ENCODE data around the gene PTPRK.

The PTPRK gene

DNA sequence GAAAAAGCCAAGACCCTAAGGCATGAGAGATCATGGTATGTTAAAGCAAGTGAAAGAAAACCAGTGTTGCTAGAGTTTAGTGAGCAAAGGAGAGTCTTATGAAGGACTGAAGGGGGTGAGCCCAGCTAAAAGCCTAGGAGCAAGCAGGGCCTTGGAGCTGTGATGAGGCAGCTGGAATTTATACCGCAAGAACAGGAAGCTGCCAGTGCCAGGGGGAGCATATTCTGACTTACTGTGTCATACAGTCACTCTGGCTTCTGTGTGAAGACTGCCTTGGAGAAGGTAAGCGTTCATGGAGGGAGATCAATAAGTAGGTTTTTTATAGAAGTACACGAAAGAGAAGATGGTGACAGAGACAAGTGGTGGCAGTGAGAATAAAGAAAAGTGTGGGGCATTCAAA lies 310.6 kb downstream of the PTPRK start:
- Histone ChIP-seq H2BK12ac (ENCODE audit: low read length in 2 of 2) (no peak overlapping the region), H2BK15ac (ENCODE audit: low read depth, poor library complexity, severe bottlenecking) (no peak overlapping the region), H3K9me3 (ENCODE audit: control insufficient read depth, low read length) (no peaks in the 10 kb centered on the region), H2BK120ac (ENCODE audit: low read depth, low read length) (no peak overlapping the region), H2BK5ac (ENCODE audit: low read depth, low read length, poor library complexity, severe bottlenecking) (no peak overlapping the region), H4K8ac (ENCODE audit: low read length) (no peak overlapping the region), H3K27me3 (ENCODE audit: control insufficient read depth in 1 of 2, insufficient read depth in 1 of 2, low read length in 2 of 2) (no peaks in the 10 kb centered on the region), H2AFZ (ENCODE audit: low read depth, low read length) (no peak overlapping the region), H3K23ac (ENCODE audit: low read length in 2 of 2) (no peak overlapping the region), H3K4me1 (ENCODE audit: control insufficient read depth, insufficient read depth, low read depth, low read length) (peaks cover 1% of the 10 kb centered on the region), H2AK5ac (ENCODE audit: low read length, severe bottlenecking) (no peak overlapping the region), H3K4me3 (ENCODE audit: insufficient read depth in 1 of 2, low read depth in 1 of 2, low read length in 2 of 2) (no peak overlapping the region), H3K36me3 (ENCODE audit: control insufficient read depth in 1 of 2, insufficient read depth in 2 of 2, low read depth in 1 of 2, low read length in 2 of 2) (no peaks in the 10 kb centered on the region), H3K4me2 (ENCODE audit: low read length, poor library complexity, severe bottlenecking) (peak overlapping the region; percentile 25), H3K18ac (ENCODE audit: low read depth in 1 of 2, low read length in 2 of 2) (no peak overlapping the region), H4K91ac (ENCODE audit: low read length) (no peak overlapping the region), H3K9ac (ENCODE audit: low read length) (no peak overlapping the region), H3K27ac (ENCODE audit: low read length, poor library complexity, severe bottlenecking) (peak overlapping the region; percentile 67), H3K79me1 (replicated peaks; ENCODE audit: low read length, poor library complexity, severe bottlenecking) (peaks cover 10% of the 10 kb centered on the region), H3K14ac (ENCODE audit: low read length in 2 of 2) (no peak overlapping the region), H3K4ac (ENCODE audit: low read depth in 1 of 2, low read length in 2 of 2) (no peak overlapping the region)
- WGBS, result 73% methylated on average over 3 of the region's 3 CpGs
- DNase-seq, result peak; percentile 62

DNA sequence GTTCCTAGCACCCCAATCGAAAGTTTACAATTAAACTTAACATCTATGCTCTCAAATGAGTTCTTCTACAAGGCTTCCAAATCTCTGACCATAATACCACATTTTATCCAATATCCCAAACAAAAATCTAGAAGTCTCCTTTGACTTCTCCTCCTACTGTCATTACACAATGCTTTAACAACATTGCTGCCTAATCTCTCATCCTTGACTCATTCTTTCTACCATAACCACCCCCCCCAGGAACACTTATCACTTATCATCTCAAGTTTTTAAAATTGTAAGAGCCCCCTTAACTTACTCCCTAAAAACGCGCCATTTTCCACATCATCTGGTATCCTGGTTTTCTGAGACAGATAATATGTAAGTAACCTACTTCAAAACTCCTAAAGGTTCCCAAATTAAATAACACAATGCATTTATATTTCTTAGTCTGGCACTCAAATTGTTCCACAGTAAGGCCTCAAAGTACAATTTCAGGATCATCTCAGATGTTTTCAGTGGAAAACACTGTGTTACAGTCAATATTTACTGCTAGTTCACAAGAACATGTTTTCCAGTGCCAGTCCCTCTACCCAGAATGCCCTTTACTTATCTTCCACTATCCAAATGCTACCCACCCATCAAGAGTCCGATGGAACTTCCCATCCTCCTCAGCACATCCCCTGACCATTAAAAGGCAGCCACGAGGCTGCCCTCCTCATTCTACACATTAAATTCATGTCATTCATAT lies 311.4 kb downstream of the PTPRK start:
- H4K91ac ChIP-seq (ENCODE audit: low read length), result no peak overlapping the region
- no peak overlapping the region for H3K18ac ChIP-seq (ENCODE audit: low read depth in 1 of 2, low read length in 2 of 2)
- no peak overlapping the region for H3K4ac ChIP-seq (ENCODE audit: low read depth in 1 of 2, low read length in 2 of 2)
- no peak overlapping the region for H3K4me3 ChIP-seq (ENCODE audit: insufficient read depth in 1 of 2, low read depth in 1 of 2, low read length in 2 of 2)
- no peak overlapping the region for H2BK12ac ChIP-seq (ENCODE audit: low read length in 2 of 2)
- no peak overlapping the region for H2BK15ac ChIP-seq (ENCODE audit: low read depth, poor library complexity, severe bottlenecking)
- peaks cover 1% of the 10 kb centered on the region for H3K4me1 ChIP-seq (ENCODE audit: control insufficient read depth, insufficient read depth, low read depth, low read length)
- no peak overlapping the region for H2BK5ac ChIP-seq (ENCODE audit: low read depth, low read length, poor library complexity, severe bottlenecking)
- no peak overlapping the region for H2BK120ac ChIP-seq (ENCODE audit: low read depth, low read length)
- H3K4me2 ChIP-seq (ENCODE audit: low read length, poor library complexity, severe bottlenecking), result no peak overlapping the region
- H2AFZ ChIP-seq (ENCODE audit: low read depth, low read length), result no peak overlapping the region
- H3K27me3 ChIP-seq (ENCODE audit: control insufficient read depth in 1 of 2, insufficient read depth in 1 of 2, low read length in 2 of 2), result no peaks in the 10 kb centered on the region
- H3K79me1 ChIP-seq (replicated peaks; ENCODE audit: low read length, poor library complexity, severe bottlenecking), result peaks cover 12% of the 10 kb centered on the region
- H4K8ac ChIP-seq (ENCODE audit: low read length), result no peak overlapping the region
- peak overlapping the region; percentile 2 for H3K9ac ChIP-seq (ENCODE audit: low read length)
- H3K14ac ChIP-seq (ENCODE audit: low read length in 2 of 2), result no peak overlapping the region
- no peak overlapping the region for H3K23ac ChIP-seq (ENCODE audit: low read length in 2 of 2)
- peak; percentile 34 for DNase-seq
- peak overlapping the region; percentile 96 for H2AK5ac ChIP-seq (ENCODE audit: low read length, severe bottlenecking)
- H3K9me3 ChIP-seq (ENCODE audit: control insufficient read depth, low read length), result no peaks in the 10 kb centered on the region
- 88% methylated on average over 4 of the region's 5 CpGs for WGBS
- H3K27ac ChIP-seq (ENCODE audit: low read length, poor library complexity, severe bottlenecking), result peak overlapping the region; percentile 67
- H3K36me3 ChIP-seq (ENCODE audit: control insufficient read depth in 1 of 2, insufficient read depth in 2 of 2, low read depth in 1 of 2, low read length in 2 of 2), result no peaks in the 10 kb centered on the region

GRCh38 chr6:128208078-128208477 lies 312.3 kb downstream of the PTPRK start:
- peaks cover 1% of the 10 kb centered on the region for H3K4me1 ChIP-seq (ENCODE audit: control insufficient read depth, insufficient read depth, low read depth, low read length)
- peak overlapping the region; percentile 2 for H3K9ac ChIP-seq (ENCODE audit: low read length)
- no peak overlapping the region for H2BK15ac ChIP-seq (ENCODE audit: low read depth, poor library complexity, severe bottlenecking)
- peak; percentile 8 for DNase-seq
- H3K27ac ChIP-seq (ENCODE audit: low read length, poor library complexity, severe bottlenecking), result no peak overlapping the region
- no peak overlapping the region for H3K4ac ChIP-seq (ENCODE audit: low read depth in 1 of 2, low read length in 2 of 2)
- H3K14ac ChIP-seq (ENCODE audit: low read length in 2 of 2), result no peak overlapping the region
- no peak overlapping the region for H2BK5ac ChIP-seq (ENCODE audit: low read depth, low read length, poor library complexity, severe bottlenecking)
- H3K79me1 ChIP-seq (replicated peaks; ENCODE audit: low read length, poor library complexity, severe bottlenecking), result peaks cover 16% of the 10 kb centered on the region
- H3K9me3 ChIP-seq (ENCODE audit: control insufficient read depth, low read length), result no peaks in the 10 kb centered on the region
- no peak overlapping the region for H3K18ac ChIP-seq (ENCODE audit: low read depth in 1 of 2, low read length in 2 of 2)
- H3K4me3 ChIP-seq (ENCODE audit: insufficient read depth in 1 of 2, low read depth in 1 of 2, low read length in 2 of 2), result no peak overlapping the region
- no peak overlapping the region for H3K4me2 ChIP-seq (ENCODE audit: low read length, poor library complexity, severe bottlenecking)
- no peak overlapping the region for H2AFZ ChIP-seq (ENCODE audit: low read depth, low read length)
- no peaks in the 10 kb centered on the region for H3K27me3 ChIP-seq (ENCODE audit: control insufficient read depth in 1 of 2, insufficient read depth in 1 of 2, low read length in 2 of 2)
- no peak overlapping the region for H3K23ac ChIP-seq (ENCODE audit: low read length in 2 of 2)
- no peak overlapping the region for H4K8ac ChIP-seq (ENCODE audit: low read length)
- H2BK120ac ChIP-seq (ENCODE audit: low read depth, low read length), result no peak overlapping the region
- H3K36me3 ChIP-seq (ENCODE audit: control insufficient read depth in 1 of 2, insufficient read depth in 2 of 2, low read depth in 1 of 2, low read length in 2 of 2), result no peaks in the 10 kb centered on the region
- no peak overlapping the region for H2BK12ac ChIP-seq (ENCODE audit: low read length in 2 of 2)
- H4K91ac ChIP-seq (ENCODE audit: low read length), result no peak overlapping the region
- no peak overlapping the region for H2AK5ac ChIP-seq (ENCODE audit: low read length, severe bottlenecking)

- Histone ChIP-seq H4K91ac (ENCODE audit: low read length) (no peak overlapping the region), H2AK5ac (ENCODE audit: low read length, severe bottlenecking) (no peak overlapping the region), H3K4me3 (ENCODE audit: insufficient read depth in 1 of 2, low read depth in 1 of 2, low read length in 2 of 2) (no peak overlapping the region), H3K23ac (ENCODE audit: low read length in 2 of 2) (no peak overlapping the region), H3K9ac (ENCODE audit: low read length) (no peak overlapping the region), H3K27me3 (ENCODE audit: control insufficient read depth in 1 of 2, insufficient read depth in 1 of 2, low read length in 2 of 2) (no peaks in the 10 kb centered on the region), H2BK5ac (ENCODE audit: low read depth, low read length, poor library complexity, severe bottlenecking) (no peak overlapping the region), H3K14ac (ENCODE audit: low read length in 2 of 2) (no peak overlapping the region), H2AFZ (ENCODE audit: low read depth, low read length) (no peak overlapping the region), H3K27ac (ENCODE audit: low read length, poor library complexity, severe bottlenecking) (no peak overlapping the region), H3K4me1 (ENCODE audit: control insufficient read depth, insufficient read depth, low read depth, low read length) (peaks cover 1% of the 10 kb centered on the region), H4K8ac (ENCODE audit: low read length) (no peak overlapping the region), H2BK12ac (ENCODE audit: low read length in 2 of 2) (no peak overlapping the region), H3K18ac (ENCODE audit: low read depth in 1 of 2, low read length in 2 of 2) (no peak overlapping the region), H2BK120ac (ENCODE audit: low read depth, low read length) (no peak overlapping the region), H3K36me3 (ENCODE audit: control insufficient read depth in 1 of 2, insufficient read depth in 2 of 2, low read depth in 1 of 2, low read length in 2 of 2) (no peaks in the 10 kb centered on the region), H3K4ac (ENCODE audit: low read depth in 1 of 2, low read length in 2 of 2) (no peak overlapping the region), H3K9me3 (ENCODE audit: control insufficient read depth, low read length) (no peaks in the 10 kb centered on the region), H3K79me1 (replicated peaks; ENCODE audit: low read length, poor library complexity, severe bottlenecking) (peaks cover 22% of the 10 kb centered on the region), H2BK15ac (ENCODE audit: low read depth, poor library complexity, severe bottlenecking) (no peak overlapping the region), H3K4me2 (ENCODE audit: low read length, poor library complexity, severe bottlenecking) (no peak overlapping the region)
- 78% methylated on average over 1 of the region's 2 CpGs for WGBS
- DNase-seq, result no peak
Observed at GRCh38 chr6:128206610-128207426, 313.6 kb downstream of the PTPRK start.
